ENCODE measurements around the gene GPATCH2L.

GPATCH2L gene

GRCh38 chr14:76151398-76152332 is at the start of gene GPATCH2L:
Gene GPATCH2L, plus strand, starts transcription at chr14:76151922. Its CDS starts 2,442 bp downstream, at chr14:76154364.
- DNase-seq (ENCODE audit: low read depth), result peak; percentile 97

- no peak for DNase-seq (ENCODE audit: low read depth)
These were observed 46.8 kb upstream of the GPATCH2L start for GRCh38 chr14:76104802-76105355.

GRCh38 chr14:76106188-76106587 is 45.5 kb upstream of the GPATCH2L start:
- no peak for DNase-seq (ENCODE audit: low read depth)

GRCh38 chr14:76109087-76109880 is 42.4 kb upstream of the GPATCH2L start:
- DNase-seq (ENCODE audit: low read depth), result no peak

- no peak for DNase-seq (ENCODE audit: low read depth)
These were observed 38.7 kb upstream of the GPATCH2L start for GRCh38 chr14:76112889-76113624.

- no peak for DNase-seq (ENCODE audit: low read depth)
These were observed 38.0 kb upstream of the GPATCH2L start for GRCh38 chr14:76113691-76114090.

GRCh38 chr14:76115010-76115422 is 36.7 kb upstream of the GPATCH2L start:
- DNase-seq (ENCODE audit: low read depth), result no peak

GRCh38 chr14:76117789-76118484 is 33.8 kb upstream of the GPATCH2L start:
- DNase-seq (ENCODE audit: low read depth), result no peak

GRCh38 chr14:76118594-76118993 is 33.1 kb upstream of the GPATCH2L start:
- DNase-seq (ENCODE audit: low read depth), result no peak

GRCh38 chr14:76121089-76121748 is 30.5 kb upstream of the GPATCH2L start:
- no peak for DNase-seq (ENCODE audit: low read depth)

- DNase-seq (ENCODE audit: low read depth), result no peak
These were observed 28.1 kb upstream of the GPATCH2L start for GRCh38 chr14:76123426-76124225.

GRCh38 chr14:76125511-76125910 is 26.2 kb upstream of the GPATCH2L start:
- no peak for DNase-seq (ENCODE audit: low read depth)

GRCh38 chr14:76126076-76126475 is 25.6 kb upstream of the GPATCH2L start:
- no peak for DNase-seq (ENCODE audit: low read depth)

- no peak for DNase-seq (ENCODE audit: low read depth)
These were observed 21.7 kb upstream of the GPATCH2L start for GRCh38 chr14:76129851-76130576.

GRCh38 chr14:76131071-76131965 is 20.4 kb upstream of the GPATCH2L start:
- DNase-seq (ENCODE audit: low read depth), result no peak

GRCh38 chr14:76133103-76133502 is 18.6 kb upstream of the GPATCH2L start:
- DNase-seq (ENCODE audit: low read depth), result no peak

- DNase-seq (ENCODE audit: low read depth), result no peak
These were observed 17.5 kb upstream of the GPATCH2L start for GRCh38 chr14:76134231-76134630.

- DNase-seq (ENCODE audit: low read depth), result no peak
These were observed 16.0 kb upstream of the GPATCH2L start for GRCh38 chr14:76135722-76136121.

All from activated T-cell treated with anti-CD3 and anti-CD28 coated beads for 48 hours (primary cell).